Measurements from ENCODE around the gene RAP2A.

RAP2A gene

DNA sequence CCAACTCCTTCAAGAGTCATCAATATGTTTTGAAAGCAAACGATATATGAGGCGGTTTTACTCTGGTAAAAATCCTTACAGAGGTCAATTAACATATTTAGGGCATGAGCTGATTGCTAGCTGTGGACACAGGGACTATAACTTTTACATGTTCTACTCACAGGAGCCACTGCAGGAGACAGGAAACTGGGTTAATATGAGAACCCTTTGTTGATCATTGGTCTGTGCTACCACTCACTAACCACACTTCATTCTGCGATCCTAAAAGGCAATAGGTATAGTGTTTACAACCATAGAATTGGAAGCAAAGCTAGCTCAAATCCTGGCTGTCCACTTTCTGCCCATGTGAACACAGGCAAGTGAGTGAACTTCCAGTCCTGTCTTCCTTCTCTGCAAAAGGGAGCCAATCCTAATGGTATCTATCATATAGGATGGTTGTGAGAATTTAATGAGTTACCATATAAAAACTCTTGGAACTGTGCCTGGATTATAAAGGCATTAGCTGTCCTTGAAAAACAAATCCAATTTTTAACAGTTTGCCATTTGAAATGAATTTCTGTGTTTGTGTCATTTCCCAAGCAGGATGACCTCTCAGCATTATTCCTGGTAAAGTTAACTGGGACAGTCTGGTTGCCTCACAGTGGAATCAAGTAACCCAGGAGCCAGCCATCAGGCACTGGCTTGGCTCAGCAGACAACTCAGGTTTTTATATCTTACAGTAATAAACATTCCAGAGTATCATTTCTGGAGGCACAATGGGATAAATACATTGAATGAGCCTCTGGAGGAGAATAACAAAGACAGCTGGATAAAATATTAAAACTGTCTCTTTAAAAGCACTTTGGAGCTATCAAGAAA is 29.8 kb upstream of the RAP2A start:
- peak overlapping the region; percentile 1; the same call in 1 of the 2 replicates for H3K27ac ChIP-seq
- TF ChIP-seq CTCF (conservative IDR thresholded peaks at IDR 0.05): no peak

DNA sequence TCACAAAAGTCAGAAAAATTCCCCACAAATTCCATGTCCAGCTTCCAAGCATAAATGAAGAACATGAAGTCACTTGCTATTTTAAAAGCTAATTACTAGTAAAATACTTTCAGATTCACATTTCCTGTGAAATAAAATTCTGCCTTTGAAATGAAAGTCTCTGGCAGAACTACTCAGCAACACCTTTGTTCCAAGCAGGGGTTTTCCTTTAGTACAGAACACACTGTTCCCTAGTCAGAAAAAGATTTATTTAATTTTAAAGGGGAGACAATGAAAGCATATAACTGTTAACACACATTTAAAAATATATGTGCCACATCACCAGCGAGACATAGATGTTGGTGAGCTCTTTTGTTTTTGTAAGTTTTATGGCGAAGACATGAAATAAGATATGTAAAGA is 26.4 kb upstream of the RAP2A start:
- no peak overlapping the region for H3K27ac ChIP-seq
- no peak for TF ChIP-seq CTCF (conservative IDR thresholded peaks at IDR 0.05)

- no peak overlapping the region for H3K27ac ChIP-seq
- TF ChIP-seq CTCF (conservative IDR thresholded peaks at IDR 0.05): no peak
These were observed 25.0 kb upstream of the RAP2A start for GRCh38 chr13:97408938-97409337.

DNA sequence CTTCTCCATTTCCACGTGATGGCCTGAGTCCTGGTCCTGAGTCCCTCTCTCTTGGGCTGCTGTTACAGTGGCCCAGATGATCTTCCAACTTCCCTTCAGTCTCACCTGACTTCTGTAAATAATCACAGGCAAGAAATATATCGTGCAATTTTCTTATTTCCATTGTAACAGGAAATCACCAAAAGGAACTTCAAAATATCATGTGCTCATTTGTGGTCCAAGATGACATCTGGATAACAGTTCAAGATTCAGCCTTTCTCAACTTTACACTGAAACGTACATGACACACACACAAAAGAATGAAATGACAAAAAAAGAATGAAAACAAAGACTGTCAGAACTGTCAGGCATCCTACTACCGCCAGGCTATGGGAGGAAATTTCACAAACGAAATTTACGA is 22.0 kb upstream of the RAP2A start:
- TF ChIP-seq CTCF (conservative IDR thresholded peaks at IDR 0.05): no peak

GRCh38 chr13:97413694-97414093 is 20.3 kb upstream of the RAP2A start:
- no peak overlapping the region for H3K27ac ChIP-seq
- no peak for TF ChIP-seq CTCF (conservative IDR thresholded peaks at IDR 0.05)

More for the DNA sequence above, 22.0 kb upstream of the RAP2A start:
- no peak overlapping the region for H3K27ac ChIP-seq

DNA sequence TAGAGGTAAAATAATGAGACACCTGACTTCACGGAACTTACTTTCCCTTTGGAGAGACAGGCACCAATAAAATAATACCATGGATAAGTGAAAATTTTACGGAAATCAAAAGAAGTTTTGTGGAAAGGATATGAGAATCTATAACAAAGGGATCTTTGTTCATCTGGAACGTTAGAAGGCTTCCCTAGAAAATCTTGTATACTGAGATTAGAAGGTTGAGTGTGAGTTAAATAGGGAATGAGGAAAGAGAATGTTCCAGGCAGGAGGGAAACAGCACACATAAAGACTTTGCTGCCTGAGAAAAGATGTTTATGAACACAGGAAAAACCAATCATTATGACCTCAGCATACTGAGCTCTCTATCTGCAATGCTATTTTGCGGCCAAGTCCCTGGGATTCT is 19.6 kb upstream of the RAP2A start:
- TF ChIP-seq CTCF (conservative IDR thresholded peaks at IDR 0.05): no peak
- no peak overlapping the region for H3K27ac ChIP-seq

GRCh38 chr13:97417698-97418097 is 16.3 kb upstream of the RAP2A start:
- TF ChIP-seq CTCF (conservative IDR thresholded peaks at IDR 0.05): no peak
- no peak overlapping the region for H3K27ac ChIP-seq
